Suprapubic skin (tissue), 4 donors: ENCODE measurements around the gene B3GALT6.

Experiments
- EP300 ChIP-seq: sonication (generic); formaldehyde crosslinking; IDR thresholded peaks from one replicate; pipeline ENCODE4 v1.6.1; 2017; ENCODE audit warnings: antibody characterized with exemption
- POLR2A ChIP-seq, 2 donors: fragments of 450-650 bp; IDR thresholded peaks; one replicate each; pipeline ENCODE4 v1.6.1; 2017; ENCODE audit warnings: antibody characterized with exemption in 2 of 2, mild to moderate bottlenecking in 2 of 2, moderate library complexity in 2 of 2
- POLR2AphosphoS5 ChIP-seq, 3 donors: sonication (generic); formaldehyde crosslinking; IDR thresholded peaks; one replicate each; pipeline ENCODE4 v1.6.1; 2017; ENCODE audit warnings: antibody characterized with exemption in 3 of 3
- TF ChIP-seq, protein P1 (sequence below), 2 donors: fragments of 200-600 bp in 1 of 2; fragments of 450-650 bp in 1 of 2; sonication (generic) in 1 of 2; IDR thresholded peaks; one replicate each; pipeline ENCODE4 v1.5.1; 2016 to 2019; ENCODE audit warnings: antibody characterized with exemption in 2 of 2, mild to moderate bottlenecking in 1 of 2, moderate library complexity in 1 of 2

DNA sequence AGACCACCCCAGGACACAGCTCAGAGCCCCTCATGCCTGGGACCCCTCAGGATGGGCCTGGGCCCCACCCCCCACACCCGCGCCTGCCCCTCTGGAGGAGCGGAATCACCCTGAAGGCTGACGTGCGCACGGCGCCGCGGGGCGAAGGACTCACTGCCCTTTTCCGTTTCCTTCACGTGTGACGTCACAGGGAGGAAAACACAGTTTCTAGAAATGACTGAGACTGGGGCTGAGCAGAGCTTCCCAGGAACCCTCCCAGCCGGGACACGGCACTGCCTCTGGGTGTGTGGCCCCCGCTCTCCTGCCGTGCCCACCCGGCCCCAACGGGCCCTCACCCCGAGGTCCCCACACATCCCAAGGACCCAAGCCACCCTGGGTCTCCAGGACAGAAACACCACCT lies 12.7 kb upstream of the B3GALT6 start:
- TF ChIP-seq POLR2A (IDR thresholded peaks at IDR 0.05) (no peak), POLR2AphosphoS5 (IDR thresholded peaks at IDR 0.05) (no peak), EP300 (no peak)
- TF ChIP-seq, protein P1, sequence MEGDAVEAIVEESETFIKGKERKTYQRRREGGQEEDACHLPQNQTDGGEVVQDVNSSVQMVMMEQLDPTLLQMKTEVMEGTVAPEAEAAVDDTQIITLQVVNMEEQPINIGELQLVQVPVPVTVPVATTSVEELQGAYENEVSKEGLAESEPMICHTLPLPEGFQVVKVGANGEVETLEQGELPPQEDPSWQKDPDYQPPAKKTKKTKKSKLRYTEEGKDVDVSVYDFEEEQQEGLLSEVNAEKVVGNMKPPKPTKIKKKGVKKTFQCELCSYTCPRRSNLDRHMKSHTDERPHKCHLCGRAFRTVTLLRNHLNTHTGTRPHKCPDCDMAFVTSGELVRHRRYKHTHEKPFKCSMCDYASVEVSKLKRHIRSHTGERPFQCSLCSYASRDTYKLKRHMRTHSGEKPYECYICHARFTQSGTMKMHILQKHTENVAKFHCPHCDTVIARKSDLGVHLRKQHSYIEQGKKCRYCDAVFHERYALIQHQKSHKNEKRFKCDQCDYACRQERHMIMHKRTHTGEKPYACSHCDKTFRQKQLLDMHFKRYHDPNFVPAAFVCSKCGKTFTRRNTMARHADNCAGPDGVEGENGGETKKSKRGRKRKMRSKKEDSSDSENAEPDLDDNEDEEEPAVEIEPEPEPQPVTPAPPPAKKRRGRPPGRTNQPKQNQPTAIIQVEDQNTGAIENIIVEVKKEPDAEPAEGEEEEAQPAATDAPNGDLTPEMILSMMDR (IDR thresholded peaks at IDR 0.05) = no peak
